MM.1S (cell line): ENCODE data around the gene MNX1.

ENCODE experiments used
- DNase-seq: peaks from one replicate; pipeline ENCODE4 v3.0.0-alpha.2; 2015
- H2AFZ ChIP-seq: fragments of 300-600 bp; sonication (generic); 2 replicates; pipeline ENCODE4 v1.6.0; 2016; ENCODE audit warnings: antibody characterized with exemption, low read length
- H3F3A ChIP-seq: fragments of 300-600 bp; sonication (generic); 2 replicates; pipeline ENCODE4 v1.6.1; 2016; ENCODE audit warnings: mild to moderate bottlenecking, antibody characterized with exemption, low read length, moderate library complexity, mixed read lengths; ENCODE audit not compliant: insufficient read depth
- H3K27ac ChIP-seq: fragments of 300-600 bp; sonication (generic); 2 replicates; pipeline ENCODE4 v1.5.1; 2016; ENCODE audit warnings: mild to moderate bottlenecking, low read length
- H3K27me3 ChIP-seq: fragments of 300-600 bp; sonication (generic); replicated peaks from 2 replicates; pipeline ENCODE4 v1.6.0; 2016; ENCODE audit warnings: low read length; ENCODE audit not compliant: insufficient read depth
- H3K36me3 ChIP-seq: fragments of 300-600 bp; sonication (generic); replicated peaks from 2 replicates; pipeline ENCODE4 v1.6.1; 2016; ENCODE audit warnings: mild to moderate bottlenecking, low read length, mixed read lengths; ENCODE audit not compliant: insufficient read depth
- H3K4me1 ChIP-seq: fragments of 300-600 bp; sonication (generic); 2 replicates; pipeline ENCODE4 v1.6.1; 2016; ENCODE audit warnings: low read length, mixed read lengths
- H3K4me2 ChIP-seq: fragments of 300-600 bp; sonication (generic); 2 replicates; pipeline ENCODE4 v1.6.0; 2016; ENCODE audit warnings: low read depth, low read length
- H3K4me3 ChIP-seq: fragments of 300-600 bp; sonication (generic); 2 replicates; pipeline ENCODE4 v1.5.1; 2016; ENCODE audit warnings: low read length, mixed read lengths
- H3K79me2 ChIP-seq: fragments of 300-600 bp; sonication (generic); 2 replicates; pipeline ENCODE4 v1.6.1; 2016; ENCODE audit warnings: mixed run types, low read length, mixed read lengths
- H3K9ac ChIP-seq: fragments of 300-600 bp; sonication (generic); 2 replicates; pipeline ENCODE4 v1.6.1; 2016; ENCODE audit warnings: low read length, mixed read lengths
- H3K9me2 ChIP-seq: fragments of 300-600 bp; sonication (generic); replicated peaks from 2 replicates; pipeline ENCODE4 v1.6.1; 2016; ENCODE audit warnings: mild to moderate bottlenecking, low read length, mixed read lengths; ENCODE audit not compliant: insufficient read depth
- H3K9me3 ChIP-seq: fragments of 300-600 bp; sonication (generic); replicated peaks from 2 replicates; pipeline ENCODE4 v1.6.1; 2016; ENCODE audit warnings: mild to moderate bottlenecking, low read length, mixed read lengths; ENCODE audit not compliant: insufficient read depth
- H4K20me1 ChIP-seq: fragments of 300-600 bp; sonication (generic); 2 replicates; pipeline ENCODE4 v1.6.1; 2016; ENCODE audit warnings: mild to moderate bottlenecking, low read length, moderate library complexity, mixed read lengths; ENCODE audit not compliant: insufficient read depth
- CTCF ChIP-seq: fragments of 300-600 bp; sonication (generic); IDR thresholded peaks from 2 replicates; pipeline ENCODE4 v1.5.1; 2016; ENCODE audit warnings: antibody characterized with exemption, low read length, mixed read lengths
- EZH2 ChIP-seq: fragments of 300-600 bp; sonication (generic); optimal IDR thresholded peaks from 2 replicates; pipeline ENCODE3; 2017; ENCODE audit warnings: low read depth, mild to moderate bottlenecking, antibody characterized with exemption, low read length, mixed read lengths
- EZH2phosphoT487 ChIP-seq: fragments of 300-600 bp; sonication (generic); IDR thresholded peaks from 2 replicates; pipeline ENCODE4 v1.6.1; 2018; ENCODE audit warnings: antibody characterized with exemption, low read length

The MNX1 gene

GRCh38 chr7:157010588-157011332 lies at the start of gene MNX1:
MNX1 (minus strand) TSS chr7:157010663; CDS start chr7:157010350, 313 bp downstream.
- Histone ChIP-seq H3K27ac (peak within 1 kb of the TSS; percentile 24; the same call in 1 of the 2 replicates), H3K27me3 (no peaks in the 10 kb centered on the region), H3K4me2 (peak within 1 kb of the TSS; percentile 99), H3K9ac (peak within 1 kb of the TSS; percentile 88), H3K4me3 (peak within 1 kb of the TSS; percentile 83), H3F3A (peaks cover 14% of the 10 kb centered on the region; the same call in 1 of the 2 replicates), H3K4me1 (peaks cover 49% of the 10 kb centered on the region), H4K20me1 (no peaks in the 10 kb centered on the region), H3K79me2 (peaks cover 20% of the 10 kb centered on the region), H3K9me2 (no peaks in the 10 kb centered on the region), H3K36me3 (no peaks in the 10 kb centered on the region), H2AFZ (peak within 1 kb of the TSS; percentile 96), H3K9me3 (no peaks in the 10 kb centered on the region)
- TF ChIP-seq CTCF (no peak), EZH2phosphoT487 (no peak), EZH2 (no peak)
- DNase-seq, result peak; percentile 97

GRCh38 chr7:157059534-157059933 lies 49.1 kb upstream of the MNX1 start:
- DNase-seq, result no peak
- Histone ChIP-seq H3K36me3 (no peaks in the 10 kb centered on the region), H3K4me2 (no peak overlapping the region), H3F3A (no peaks in the 10 kb centered on the region), H4K20me1 (no peaks in the 10 kb centered on the region), H3K27me3 (no peaks in the 10 kb centered on the region), H3K4me3 (no peak overlapping the region), H3K4me1 (no peaks in the 10 kb centered on the region), H3K9ac (no peak overlapping the region), H3K27ac (no peak overlapping the region), H3K9me2 (no peaks in the 10 kb centered on the region), H2AFZ (no peak overlapping the region), H3K79me2 (no peaks in the 10 kb centered on the region), H3K9me3 (no peaks in the 10 kb centered on the region)
- TF ChIP-seq CTCF (no peak), EZH2 (no peak), EZH2phosphoT487 (no peak)

GRCh38 chr7:157058701-157059100 lies 48.2 kb upstream of the MNX1 start:
- Histone ChIP-seq H4K20me1 (no peaks in the 10 kb centered on the region), H3K9me3 (no peaks in the 10 kb centered on the region), H3K27me3 (no peaks in the 10 kb centered on the region), H3K27ac (no peak overlapping the region), H2AFZ (no peak overlapping the region), H3K9ac (no peak overlapping the region), H3K4me1 (no peaks in the 10 kb centered on the region), H3K9me2 (no peaks in the 10 kb centered on the region), H3K4me3 (no peak overlapping the region), H3K4me2 (no peak overlapping the region), H3F3A (no peaks in the 10 kb centered on the region), H3K79me2 (no peaks in the 10 kb centered on the region), H3K36me3 (no peaks in the 10 kb centered on the region)
- DNase-seq, result no peak
- TF ChIP-seq EZH2phosphoT487 (no peak), EZH2 (no peak), CTCF (no peak)
